Muscle of back (tissue), 11 donors: ENCODE data around the gene TCF4. TPM values are rescaled to one million over a fixed set of nuclear protein-coding genes. Genes with fewer than 3 reads are reported as not detected.

Experiments used
- DNase-seq, 3 donors: peaks; one replicate each; pipeline versions ENCODE4 v3.0.0 to v3.0.0-alpha.2; 2013
- polyA plus RNA-seq, 10 donors: library from polyadenylated mRNA; unstranded; fragments of 120-200 nt; gene quantifications; one replicate each; pipeline ENCODE4 v1.2.1, GENCODE V29; 2013; ENCODE audit not compliant: insufficient read length in 10 of 10

TCF4 gene
- polyA plus RNA-seq, 10 donors, result 96.8 to 173 (median 130) TPM

GRCh38 chr18:55509631-55510324 is 78.2 kb downstream of the TCF4 start:
- DNase-seq, result peak in 2 of 3 donors; percentile 47 to 83

- DNase-seq, result no peak
Observed at GRCh38 chr18:55508651-55509050, 79.3 kb downstream of the TCF4 start.

GRCh38 chr18:55506074-55506473 is 81.9 kb downstream of the TCF4 start:
- no peak for DNase-seq

- DNase-seq, result no peak
Observed at GRCh38 chr18:55504808-55505207, 83.2 kb downstream of the TCF4 start.

- no peak for DNase-seq
Observed at GRCh38 chr18:55503167-55503820, 84.7 kb downstream of the TCF4 start.

GRCh38 chr18:55501982-55502710 is 85.8 kb downstream of the TCF4 start:
- DNase-seq, result no peak

GRCh38 chr18:55501579-55501978 is 86.4 kb downstream of the TCF4 start:
- no peak for DNase-seq

- peak in 1 of 3 donors; percentile 83 for DNase-seq
Observed at GRCh38 chr18:55500316-55501086, 87.5 kb downstream of the TCF4 start.

GRCh38 chr18:55499526-55499925 is 88.5 kb downstream of the TCF4 start:
- no peak for DNase-seq

GRCh38 chr18:55497825-55498403 is 90.1 kb downstream of the TCF4 start:
- no peak for DNase-seq

GRCh38 chr18:55494899-55495298 is 93.1 kb downstream of the TCF4 start:
- no peak for DNase-seq

GRCh38 chr18:55494441-55494840 is 93.6 kb downstream of the TCF4 start:
- DNase-seq, result no peak

GRCh38 chr18:55491616-55492015 is 96.4 kb downstream of the TCF4 start:
- DNase-seq, result no peak

GRCh38 chr18:55489034-55489986 is 98.7 kb downstream of the TCF4 start:
- no peak for DNase-seq

- no peak for DNase-seq
Observed at GRCh38 chr18:55488473-55488872, 99.5 kb downstream of the TCF4 start.

- no peak for DNase-seq
Observed at GRCh38 chr18:55487997-55488396, 100.0 kb downstream of the TCF4 start.

GRCh38 chr18:55486936-55487335 is 101.1 kb downstream of the TCF4 start:
- DNase-seq, result no peak

GRCh38 chr18:55485666-55486065 is 102.3 kb downstream of the TCF4 start:
- peak in 1 of 3 donors; percentile 75 for DNase-seq

GRCh38 chr18:55484773-55485172 is 103.2 kb downstream of the TCF4 start:
- no peak for DNase-seq

GRCh38 chr18:55483266-55483871 is 104.6 kb downstream of the TCF4 start:
- DNase-seq, result no peak
